Measurements from ENCODE around the gene BPIFB1.

GRCh38 chr20:33353013-33353402, 70.0 kb downstream of the BPIFB1 start:
- TF ChIP-seq MAFG (tag; conservative IDR thresholded peaks at IDR 0.05) (no peak), USF2 (CRISPR knock-in tag; IDR thresholded peaks at IDR 0.05) (no peak), HDAC2 (IDR thresholded peaks at IDR 0.05) (no peak), ATF3 (IDR thresholded peaks at IDR 0.05) (peak; percentile 29; the same call in 1 of the 2 replicates), ATF3 (CRISPR knock-in tag; conservative IDR thresholded peaks at IDR 0.05) (no peak), RCOR1 (IDR thresholded peaks at IDR 0.05; ENCODE audit: borderline replicate concordance in 1 of 2, low read depth in 2 of 2, low read length in 2 of 2) (no peak), POLR2AphosphoS5 (IDR thresholded peaks at IDR 0.05; ENCODE audit: control insufficient read depth, insufficient read depth, low read depth, low read length) (no peak), CTCF (IDR thresholded peaks at IDR 0.05 in 2 of 3, conservative IDR thresholded peaks at IDR 0.05 in 1 of 3; ENCODE audit: insufficient read depth in 2 of 3, low read depth in 1 of 3, low read length in 3 of 3) (no peak), EZH2 (IDR thresholded peaks at IDR 0.05; ENCODE audit: borderline replicate concordance, low read depth, low read length) (no peak), MAFF (IDR thresholded peaks at IDR 0.05; ENCODE audit: low read length) (no peak), GMEB1 (CRISPR knock-in tag; IDR thresholded peaks at IDR 0.05) (no peak), CBFA2T3 (IDR thresholded peaks at IDR 0.05) (no peak), TCF7 (IDR thresholded peaks at IDR 0.05; ENCODE audit: borderline replicate concordance) (no peak)

Measured in K562 (cell line).